Measurements from ENCODE around the gene SETDB2. TPM values are rescaled to one million over a fixed set of nuclear protein-coding genes. Genes with fewer than 3 reads are reported as not detected.
A peak's percentile ranks its signal among the peaks of the same experiment; 100 is the strongest.
"Not testable (repeated sequence)": the region's sequence is repeated elsewhere in the genome, so short reads cannot be mapped to it uniquely, and the experiment has no call there.

The SETDB2 gene
- polyA plus RNA-seq, 3 donors, result 4.8 to 6.8 (median 6.4) TPM

DNA sequence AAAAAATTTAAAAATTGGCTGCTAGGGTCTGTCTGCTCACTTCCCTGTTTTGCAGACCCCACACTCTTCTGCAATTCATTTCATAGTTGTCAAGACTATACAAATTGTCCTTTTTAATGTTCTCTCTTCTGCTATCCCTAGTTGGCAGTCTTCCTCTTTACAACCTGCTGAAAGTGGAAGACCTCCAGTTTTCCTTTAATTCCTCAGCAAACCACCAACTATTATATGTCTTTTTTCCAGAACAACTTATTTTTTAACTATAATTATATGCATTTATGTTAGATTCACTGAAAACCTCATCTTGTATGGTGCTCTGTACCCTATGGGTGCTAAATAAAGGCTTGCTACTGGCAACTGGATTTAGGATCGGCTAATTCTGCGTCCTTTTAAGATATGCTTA lies 50.6 kb downstream of the SETDB2 start:
- Histone ChIP-seq H3K79me2 (ENCODE audit: insufficient read depth, low read length) (peaks cover 18% of the 10 kb centered on the region), H4K20me1 (ENCODE audit: insufficient read depth, low read length) (no peaks in the 10 kb centered on the region), H3K9me3 (replicated peaks in 1 of 2; ENCODE audit: control insufficient read depth in 1 of 2, insufficient read depth in 1 of 2, low read length in 2 of 2) (no peaks in the 10 kb centered on the region), H3K4me1 (ENCODE audit: control insufficient read depth in 1 of 2, insufficient read depth in 2 of 2, low read length in 2 of 2) (peaks cover 17 to 26% of the 10 kb centered on the region in 2 donors), H3K9ac (ENCODE audit: insufficient read depth, low read length, poor library complexity, severe bottlenecking) (peak overlapping the region; percentile 88), H3K36me3 (replicated peaks in 1 of 2; ENCODE audit: control insufficient read depth in 1 of 2, insufficient read depth in 2 of 2, low read length in 2 of 2) (peaks cover 13 to 31% of the 10 kb centered on the region in 2 donors), H3K4me2 (replicated peaks; ENCODE audit: extremely low read depth, low read length, poor library complexity, severe bottlenecking) (peak overlapping the region; percentile 84), H2AFZ (ENCODE audit: insufficient read depth, low read depth, low read length, poor library complexity, severe bottlenecking) (peak overlapping the region; percentile 80), H3K4me3 (replicated peaks in 1 of 3; ENCODE audit: low read depth in 2 of 3, low read length in 3 of 3) (peak overlapping the region; percentile 79 to 89 (median 85)), H3K27ac (ENCODE audit: low read depth in 1 of 2, low read length in 2 of 2) (peak overlapping the region; percentile 94), H3K27me3 (ENCODE audit: control insufficient read depth in 2 of 2, insufficient read depth in 2 of 2, low read length in 2 of 2) (no peaks in the 10 kb centered on the region)
- Mint-ChIP-seq H3K4me1 (peaks cover 24% of the 10 kb centered on the region), H3K36me3 (peaks cover 26 to 29% of the 10 kb centered on the region in 2 donors), H3K9me3 (no peaks in the 10 kb centered on the region), H3K27ac (peak overlapping the region; percentile 97 to 99 (median 99)), H3K4me3 (peak overlapping the region; percentile 53 to 97), H3K27me3 (ENCODE audit: low read depth in 3 of 3) (peaks cover 0 to 3% (median 0%) of the 10 kb centered on the region in 3 donors)
- intact Hi-C loops (cut with micrococcal nuclease), result loop anchor here in 1 of 2 donors (5.0 kb wide), 1 partner anchor 47 kb away; no protein-coding TSS in a partner anchor
- no CpG with 5 or more reads among the region's 2 CpGs for WGBS (ENCODE audit: insufficient coverage)
- peak in 1 of 3 donors; percentile 7 for DNase-seq
- TF ChIP-seq, protein P1, sequence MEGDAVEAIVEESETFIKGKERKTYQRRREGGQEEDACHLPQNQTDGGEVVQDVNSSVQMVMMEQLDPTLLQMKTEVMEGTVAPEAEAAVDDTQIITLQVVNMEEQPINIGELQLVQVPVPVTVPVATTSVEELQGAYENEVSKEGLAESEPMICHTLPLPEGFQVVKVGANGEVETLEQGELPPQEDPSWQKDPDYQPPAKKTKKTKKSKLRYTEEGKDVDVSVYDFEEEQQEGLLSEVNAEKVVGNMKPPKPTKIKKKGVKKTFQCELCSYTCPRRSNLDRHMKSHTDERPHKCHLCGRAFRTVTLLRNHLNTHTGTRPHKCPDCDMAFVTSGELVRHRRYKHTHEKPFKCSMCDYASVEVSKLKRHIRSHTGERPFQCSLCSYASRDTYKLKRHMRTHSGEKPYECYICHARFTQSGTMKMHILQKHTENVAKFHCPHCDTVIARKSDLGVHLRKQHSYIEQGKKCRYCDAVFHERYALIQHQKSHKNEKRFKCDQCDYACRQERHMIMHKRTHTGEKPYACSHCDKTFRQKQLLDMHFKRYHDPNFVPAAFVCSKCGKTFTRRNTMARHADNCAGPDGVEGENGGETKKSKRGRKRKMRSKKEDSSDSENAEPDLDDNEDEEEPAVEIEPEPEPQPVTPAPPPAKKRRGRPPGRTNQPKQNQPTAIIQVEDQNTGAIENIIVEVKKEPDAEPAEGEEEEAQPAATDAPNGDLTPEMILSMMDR (IDR thresholded peaks at IDR 0.05), result no peak

GRCh38 chr13:49495783-49496762 lies 52.0 kb downstream of the SETDB2 start, which contains the start of gene PHF11:
Gene PHF11 (plus strand): TSS chr13:49495953. CDS start chr13:49496002, 49 bp downstream.
- DNase-seq, result peak; percentile 88 to 93 (median 91)
- H4K20me1 ChIP-seq (ENCODE audit: insufficient read depth, low read length), result no peaks in the 10 kb centered on the region
- Mint-ChIP-seq H3K27ac (peak within 1 kb of the TSS; percentile 97 to 99 (median 99)), H3K9me3 (no peaks in the 10 kb centered on the region), H3K4me1 (peaks cover 26% of the 10 kb centered on the region), H3K27me3 (ENCODE audit: low read depth in 3 of 3) (peaks cover 0 to 3% (median 0%) of the 10 kb centered on the region in 3 donors), H3K36me3 (peaks cover 31 to 42% of the 10 kb centered on the region in 2 donors), H3K4me3 (peak within 1 kb of the TSS; percentile 97 to 99)
- H2AFZ ChIP-seq (ENCODE audit: insufficient read depth, low read depth, low read length, poor library complexity, severe bottlenecking), result peak within 1 kb of the TSS; percentile 95
- no peaks in the 10 kb centered on the region for H3K27me3 ChIP-seq (ENCODE audit: control insufficient read depth in 2 of 2, insufficient read depth in 2 of 2, low read length in 2 of 2)
- H3K79me2 ChIP-seq (ENCODE audit: insufficient read depth, low read length), result peaks cover 18% of the 10 kb centered on the region
- TF ChIP-seq, protein P1 (IDR thresholded peaks at IDR 0.05), result no peak
- H3K4me1 ChIP-seq (ENCODE audit: control insufficient read depth in 1 of 2, insufficient read depth in 2 of 2, low read length in 2 of 2), result peaks cover 17 to 26% of the 10 kb centered on the region in 2 donors
- H3K36me3 ChIP-seq (replicated peaks in 1 of 2; ENCODE audit: control insufficient read depth in 1 of 2, insufficient read depth in 2 of 2, low read length in 2 of 2), result peaks cover 18 to 39% of the 10 kb centered on the region in 2 donors
- H3K9ac ChIP-seq (ENCODE audit: insufficient read depth, low read length, poor library complexity, severe bottlenecking), result peak within 1 kb of the TSS; percentile 88
- peak within 1 kb of the TSS; percentile 79 to 89 (median 85) for H3K4me3 ChIP-seq (replicated peaks in 1 of 3; ENCODE audit: low read depth in 2 of 3, low read length in 3 of 3)
- peak within 1 kb of the TSS; percentile 84 for H3K4me2 ChIP-seq (replicated peaks; ENCODE audit: extremely low read depth, low read length, poor library complexity, severe bottlenecking)
- intact Hi-C loops (cut with micrococcal nuclease), result loop anchor here in 1 of 2 donors (5.0 kb wide), 1 partner anchor 49 kb away; no protein-coding TSS in a partner anchor
- WGBS (ENCODE audit: insufficient coverage), result under 1% methylated on average over 54 of the region's 71 CpGs
- H3K27ac ChIP-seq (ENCODE audit: low read depth in 1 of 2, low read length in 2 of 2), result peak within 1 kb of the TSS; percentile 94
- no peaks in the 10 kb centered on the region for H3K9me3 ChIP-seq (replicated peaks in 1 of 2; ENCODE audit: control insufficient read depth in 1 of 2, insufficient read depth in 1 of 2, low read length in 2 of 2)

- intact Hi-C loops (cut with micrococcal nuclease), result loop anchor here in 1 of 2 donors (5.0 kb wide), 1 partner anchor 50 kb away; no protein-coding TSS in a partner anchor
- not testable (repeated sequence) for H3K9me3 ChIP-seq (replicated peaks in 1 of 2; ENCODE audit: control insufficient read depth in 1 of 2, insufficient read depth in 1 of 2, low read length in 2 of 2); H3K27me3 ChIP-seq (ENCODE audit: control insufficient read depth in 2 of 2, insufficient read depth in 2 of 2, low read length in 2 of 2); H3K9me3 Mint-ChIP-seq; H3K27me3 Mint-ChIP-seq (ENCODE audit: low read depth in 3 of 3); H4K20me1 ChIP-seq (ENCODE audit: insufficient read depth, low read length)
- Histone ChIP-seq H3K4me1 (ENCODE audit: control insufficient read depth in 1 of 2, insufficient read depth in 2 of 2, low read length in 2 of 2) (peaks cover 17 to 26% of the 10 kb centered on the region in 2 donors), H3K9ac (ENCODE audit: insufficient read depth, low read length, poor library complexity, severe bottlenecking) (peak overlapping the region; percentile 88), H3K79me2 (ENCODE audit: insufficient read depth, low read length) (peaks cover 18% of the 10 kb centered on the region), H3K27ac (ENCODE audit: low read depth in 1 of 2, low read length in 2 of 2) (peak overlapping the region; percentile 76 to 92), H3K4me2 (replicated peaks; ENCODE audit: extremely low read depth, low read length, poor library complexity, severe bottlenecking) (peak overlapping the region; percentile 84), H3K36me3 (replicated peaks in 1 of 2; ENCODE audit: control insufficient read depth in 1 of 2, insufficient read depth in 2 of 2, low read length in 2 of 2) (peaks cover 16 to 41% of the 10 kb centered on the region in 2 donors), H2AFZ (ENCODE audit: insufficient read depth, low read depth, low read length, poor library complexity, severe bottlenecking) (peak overlapping the region; percentile 95), H3K4me3 (replicated peaks in 1 of 3; ENCODE audit: low read depth in 2 of 3, low read length in 3 of 3) (peak overlapping the region; percentile 79 to 89 (median 85))
- Mint-ChIP-seq H3K4me3 (peak overlapping the region; percentile 84 to 94), H3K36me3 (peaks cover 29 to 44% of the 10 kb centered on the region in 2 donors), H3K27ac (peak overlapping the region in 6 of 7 donors; percentile 72 to 97 (median 91)), H3K4me1 (peaks cover 26% of the 10 kb centered on the region)
- 67% methylated on average over 3 of the region's 11 CpGs for WGBS (ENCODE audit: insufficient coverage)
- peak in 1 of 3 donors; percentile 13 for DNase-seq
Measured at GRCh38 chr13:49496837-49497236, 52.8 kb downstream of the SETDB2 start.

Measured in CD14-positive monocyte (primary cell).